HUDEP-2 (cell line): ENCODE measurements around the gene ADAMTS9.

Experiments
- DNase-seq, 76 experiments: peaks; one replicate each; lab custom pipeline; 2025; ENCODE audit not compliant: unreplicated experiment in 76 of 76; lab: John Stamatoyannopoulos, UW

The ADAMTS9 gene

GRCh38 chr3:64658001-64658400, 29.8 kb downstream of the ADAMTS9 start:
- no peak for DNase-seq

GRCh38 chr3:64656544-64656943, 31.3 kb downstream of the ADAMTS9 start:
- no peak for DNase-seq

- no peak for DNase-seq
Measured at GRCh38 chr3:64655160-64655559, 32.6 kb downstream of the ADAMTS9 start.

GRCh38 chr3:64654013-64654412, 33.8 kb downstream of the ADAMTS9 start:
- peak in 1 of 76 experiments; percentile 1 for DNase-seq

- no peak for DNase-seq
Measured at GRCh38 chr3:64653101-64653500, 34.7 kb downstream of the ADAMTS9 start.

- no peak for DNase-seq
Measured at GRCh38 chr3:64651741-64652241, 36.0 kb downstream of the ADAMTS9 start.

- DNase-seq, result no peak
Measured at GRCh38 chr3:64651303-64651702, 36.5 kb downstream of the ADAMTS9 start.

GRCh38 chr3:64650715-64651114, 37.1 kb downstream of the ADAMTS9 start:
- DNase-seq, result no peak

- DNase-seq, result no peak
Measured at GRCh38 chr3:64650096-64650622, 37.6 kb downstream of the ADAMTS9 start.

GRCh38 chr3:64648927-64649906, 38.6 kb downstream of the ADAMTS9 start:
- no peak for DNase-seq

GRCh38 chr3:64647825-64648224, 40.0 kb downstream of the ADAMTS9 start:
- no peak for DNase-seq

GRCh38 chr3:64645243-64645642, 42.6 kb downstream of the ADAMTS9 start:
- DNase-seq, result no peak

- DNase-seq, result no peak
Measured at GRCh38 chr3:64644483-64644882, 43.3 kb downstream of the ADAMTS9 start.

- no peak for DNase-seq
Measured at GRCh38 chr3:64642327-64643151, 45.3 kb downstream of the ADAMTS9 start.

- no peak for DNase-seq
Measured at GRCh38 chr3:64638981-64639481, 48.8 kb downstream of the ADAMTS9 start.

GRCh38 chr3:64638511-64638910, 49.3 kb downstream of the ADAMTS9 start:
- no peak for DNase-seq

- no peak for DNase-seq
Measured at GRCh38 chr3:64634417-64634816, 53.4 kb downstream of the ADAMTS9 start.

- no peak for DNase-seq
Measured at GRCh38 chr3:64631951-64632350, 55.8 kb downstream of the ADAMTS9 start.

- DNase-seq, result no peak
Measured at GRCh38 chr3:64627471-64628321, 60.1 kb downstream of the ADAMTS9 start.

- no peak for DNase-seq
Measured at GRCh38 chr3:64627042-64627441, 60.8 kb downstream of the ADAMTS9 start.
